GM18507 (cell line): ENCODE measurements around the gene NRG2.

Source experiments
- DNase-seq: peaks from one replicate; pipeline ENCODE4 v3.0.0; 2011; ENCODE audit warnings: low read depth; ENCODE audit not compliant: insufficient read length; ENCODE audit errors: extremely low spot score
- FAIRE-seq: peaks from 2 replicates; lab custom pipeline; 2011; peaks lifted over from hg19 to GRCh38; lab: Jason Lieb, UNC

NRG2 gene

GRCh38 chr5:139895647-139896046, 147.5 kb downstream of the NRG2 start:
- no peak for FAIRE-seq

DNA sequence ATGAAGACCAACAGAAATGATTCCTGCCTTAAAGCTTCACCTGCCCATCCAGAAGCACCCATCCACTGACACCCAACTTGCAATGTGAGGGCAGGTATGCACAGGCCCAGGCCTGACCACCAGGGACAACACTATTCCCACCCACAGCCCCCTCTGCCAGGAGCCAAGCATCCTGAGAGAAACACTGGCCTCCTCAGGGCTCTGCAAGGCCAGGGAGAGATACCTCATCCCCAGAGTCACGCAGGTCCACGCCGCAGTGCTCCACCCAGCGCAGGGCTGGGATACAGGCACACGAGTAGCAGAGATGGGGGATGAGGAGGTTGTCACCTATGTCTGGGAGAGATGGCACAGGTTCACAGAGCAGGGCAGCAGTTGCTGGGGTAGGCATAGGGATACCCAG, 148.1 kb downstream of the NRG2 start:
- FAIRE-seq (no peak), DNase-seq (no peak)

More at GRCh38 chr5:139895647-139896046, 147.5 kb downstream of the NRG2 start:
- DNase-seq, result no peak

DNA sequence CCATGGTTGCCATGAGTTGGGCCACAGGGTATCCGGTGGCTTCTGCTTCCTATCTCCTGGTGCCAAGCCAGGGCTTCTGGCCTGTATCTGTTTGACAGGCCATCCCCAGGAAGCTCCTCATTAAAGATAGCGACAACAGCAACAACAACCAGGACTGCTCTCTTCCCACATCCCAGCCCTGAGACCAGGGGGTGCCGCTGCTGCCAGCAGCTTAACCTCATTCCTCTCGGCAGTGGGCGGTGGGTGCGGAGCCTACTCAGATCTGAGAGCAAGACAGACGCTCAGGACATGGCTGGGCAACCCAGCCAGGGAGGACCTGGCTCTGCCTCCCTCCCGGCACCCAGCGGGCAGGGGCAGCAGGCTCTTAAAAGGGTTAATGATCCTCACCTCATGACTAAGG, 149.2 kb downstream of the NRG2 start:
- no peak for FAIRE-seq

GRCh38 chr5:139889410-139889809, 153.7 kb downstream of the NRG2 start:
- no peak for DNase-seq

More for the DNA sequence above, 149.2 kb downstream of the NRG2 start:
- no peak for DNase-seq

DNA sequence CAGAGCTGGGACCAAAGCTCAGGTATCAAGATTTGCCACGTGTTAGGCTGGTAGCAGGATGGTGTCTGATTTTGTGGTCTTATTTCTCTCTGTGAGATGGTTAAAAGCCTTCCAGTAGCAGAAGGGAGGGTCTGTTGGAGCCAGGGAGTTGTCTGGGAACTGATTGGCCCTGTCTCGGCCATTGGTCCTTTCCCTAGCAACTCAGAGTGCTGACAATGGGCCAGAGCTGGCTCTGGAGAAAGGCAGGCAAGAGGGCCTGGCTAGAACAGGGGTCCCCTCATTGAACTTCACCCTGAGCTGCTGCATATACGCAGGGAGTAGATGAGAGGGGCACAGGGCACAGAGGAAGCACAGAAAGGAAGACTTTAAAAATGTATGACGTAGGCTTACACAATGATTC, 154.7 kb downstream of the NRG2 start:
- DNase-seq, result no peak
- no peak for FAIRE-seq

More at GRCh38 chr5:139889410-139889809, 153.7 kb downstream of the NRG2 start:
- FAIRE-seq, result no peak

GRCh38 chr5:139886213-139886612, 156.9 kb downstream of the NRG2 start:
- no peak for DNase-seq
- FAIRE-seq, result no peak

DNA sequence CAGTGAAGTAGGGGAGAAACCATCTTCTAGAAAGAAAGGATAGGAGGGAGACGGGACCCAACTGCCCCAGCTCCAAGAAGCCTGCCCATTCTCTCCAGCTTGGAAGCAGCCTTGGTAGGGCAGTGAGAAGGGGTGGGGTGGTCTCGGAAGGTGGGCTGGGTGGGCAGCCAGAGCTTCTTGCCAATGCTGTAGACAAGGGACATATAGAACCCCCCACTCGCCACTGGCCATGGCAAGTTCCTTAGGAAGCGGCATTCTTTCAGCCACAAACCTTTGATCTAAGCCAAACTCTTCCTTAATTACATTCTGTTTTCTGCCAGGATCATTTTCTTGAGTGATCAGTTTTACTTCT, 157.3 kb downstream of the NRG2 start:
- no peak for FAIRE-seq

DNA sequence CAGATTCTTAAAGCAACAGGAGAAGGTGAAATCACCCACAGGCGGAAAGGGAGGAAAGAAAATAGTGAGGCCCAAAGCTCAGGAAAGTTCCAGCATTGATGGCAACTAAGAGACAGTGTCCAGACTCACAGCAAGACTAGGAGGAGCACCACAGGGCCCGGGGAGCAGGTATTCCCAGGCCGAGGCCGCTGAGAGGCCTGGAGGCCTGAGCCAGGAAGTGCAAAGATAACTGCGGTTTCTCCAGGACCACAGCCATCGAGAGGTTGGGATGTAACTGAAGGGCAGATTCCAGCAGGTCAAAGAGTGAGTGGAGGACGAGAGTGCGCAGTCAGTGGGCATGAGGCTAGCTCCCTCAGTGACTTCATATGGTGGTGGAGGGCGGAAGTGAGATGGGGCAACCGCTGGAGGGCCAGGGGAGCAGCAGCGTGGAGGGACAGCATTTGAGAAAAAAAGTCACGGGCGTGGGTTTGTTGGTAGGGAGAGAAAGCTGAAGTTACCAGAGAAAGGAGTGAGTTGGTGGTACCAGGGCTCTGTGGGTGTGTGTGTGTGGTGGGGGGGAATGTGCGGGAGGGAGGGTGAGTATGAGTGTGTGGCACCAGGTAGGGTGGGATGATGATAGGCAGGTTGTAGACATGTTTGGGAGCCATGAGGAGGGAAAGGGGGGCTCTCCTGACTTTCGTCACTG, 157.8 kb downstream of the NRG2 start:
- DNase-seq (no peak), FAIRE-seq (no peak)

More for the DNA sequence above, 157.3 kb downstream of the NRG2 start:
- DNase-seq, result no peak

GRCh38 chr5:139884734-139885133, 158.4 kb downstream of the NRG2 start:
- DNase-seq (no peak), FAIRE-seq (no peak)

- no peak for DNase-seq
- FAIRE-seq, result no peak
Observed at GRCh38 chr5:139884144-139884543, 159.0 kb downstream of the NRG2 start.

DNA sequence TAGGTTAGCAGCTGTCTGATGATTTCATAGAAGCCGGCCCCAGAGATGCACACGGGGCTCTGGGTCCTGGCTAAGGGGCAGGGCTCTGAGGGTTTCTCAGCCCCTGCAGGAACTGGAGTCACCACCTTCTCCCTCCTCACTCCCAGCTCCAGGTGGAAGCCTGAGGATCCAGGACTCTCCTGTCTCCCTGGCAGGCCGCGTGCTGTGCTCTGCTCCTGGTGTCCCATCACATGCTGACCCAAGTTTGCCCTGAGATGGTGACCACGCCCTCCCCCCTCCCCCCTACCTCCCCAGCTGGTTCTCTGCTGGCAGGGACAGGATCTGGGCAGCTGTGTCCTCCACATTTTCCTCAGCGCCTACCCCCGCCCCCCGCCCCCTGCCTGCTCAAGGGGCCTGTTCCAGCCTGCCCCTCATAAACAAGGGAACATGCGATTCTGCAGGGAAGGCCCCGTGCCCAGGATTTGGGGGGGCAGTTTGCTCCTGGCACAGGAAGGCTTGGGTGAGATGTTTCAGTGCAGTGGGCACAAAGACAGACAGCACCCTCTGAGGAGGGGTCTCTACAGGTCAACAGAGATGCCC, 160.0 kb downstream of the NRG2 start:
- no peak for FAIRE-seq
- no peak for DNase-seq

GRCh38 chr5:139882316-139882715, 160.8 kb downstream of the NRG2 start:
- DNase-seq, result no peak
- no peak for FAIRE-seq

DNA sequence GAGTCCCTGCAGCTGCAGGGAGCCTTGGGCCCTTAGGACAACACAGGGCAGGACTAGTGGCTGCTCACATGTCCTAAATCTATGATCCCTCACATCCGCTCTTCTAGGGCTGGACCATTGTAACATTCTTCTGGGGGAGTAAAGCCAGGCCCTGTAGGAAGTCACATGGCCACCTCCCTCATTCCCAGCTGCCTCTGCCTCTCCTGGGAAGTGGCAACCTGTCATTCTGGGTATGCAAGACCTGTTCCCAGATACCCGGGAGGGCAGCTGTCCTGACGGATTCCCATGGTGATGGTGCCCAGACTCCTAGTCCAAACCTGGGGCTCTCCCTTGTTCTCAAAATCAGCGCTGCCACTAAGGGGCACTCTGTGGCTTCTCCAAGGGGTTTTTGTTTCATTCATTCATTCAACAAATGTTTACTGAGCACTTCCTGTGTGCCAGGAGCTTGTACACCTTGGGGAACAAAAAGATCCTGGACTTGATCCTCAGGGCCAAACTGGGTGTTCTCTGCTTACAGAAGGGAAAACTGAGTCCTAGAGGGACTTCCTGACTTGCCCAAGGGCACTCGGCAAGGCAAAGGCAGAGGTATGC, 161.9 kb downstream of the NRG2 start:
- FAIRE-seq, result no peak

GRCh38 chr5:139880416-139881142, 162.5 kb downstream of the NRG2 start:
- no peak for FAIRE-seq
- DNase-seq, result no peak

More for the DNA sequence above, 161.9 kb downstream of the NRG2 start:
- DNase-seq, result no peak

DNA sequence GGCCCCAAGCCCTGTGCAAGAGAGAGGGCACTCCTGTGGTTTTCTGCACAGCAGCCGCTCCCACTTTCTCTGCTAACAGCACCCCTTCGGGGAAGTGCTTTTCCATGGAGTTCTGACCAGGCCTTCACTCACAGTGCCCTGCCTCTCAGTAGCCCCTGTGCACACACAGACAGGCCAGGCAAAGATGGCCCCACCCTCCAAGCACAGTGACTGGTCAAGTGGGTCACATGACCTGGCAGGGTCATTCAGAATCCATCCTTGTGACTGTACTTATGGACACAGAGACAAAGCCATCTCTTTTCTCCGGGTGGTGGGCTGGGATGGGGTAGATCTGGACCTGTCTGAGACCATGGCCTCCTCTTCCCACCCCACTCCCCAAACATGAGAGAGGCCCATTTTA, 165.0 kb downstream of the NRG2 start:
- DNase-seq, result no peak
- no peak for FAIRE-seq

- DNase-seq, result no peak
- FAIRE-seq, result no peak
Observed at GRCh38 chr5:139877129-139877597, 165.9 kb downstream of the NRG2 start.

DNA sequence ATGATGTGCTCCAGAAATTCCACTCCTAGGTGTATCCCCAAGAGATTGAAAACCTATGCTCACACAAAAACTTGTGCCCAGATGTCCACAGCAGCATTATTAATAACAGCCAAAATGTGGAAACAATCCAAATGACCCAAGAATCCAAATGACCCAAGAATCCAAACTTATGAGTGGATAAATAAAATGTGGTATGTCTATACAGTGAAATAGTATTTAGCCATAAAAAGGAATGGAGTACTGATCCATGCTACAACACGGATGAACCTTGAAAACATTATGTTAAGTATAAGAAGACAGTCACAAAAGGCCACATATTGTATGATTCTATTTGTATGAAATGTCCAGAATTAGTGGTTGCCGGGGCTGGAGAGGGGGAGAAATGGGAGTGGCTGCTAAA, 167.1 kb downstream of the NRG2 start:
- no peak for FAIRE-seq
- no peak for DNase-seq

DNA sequence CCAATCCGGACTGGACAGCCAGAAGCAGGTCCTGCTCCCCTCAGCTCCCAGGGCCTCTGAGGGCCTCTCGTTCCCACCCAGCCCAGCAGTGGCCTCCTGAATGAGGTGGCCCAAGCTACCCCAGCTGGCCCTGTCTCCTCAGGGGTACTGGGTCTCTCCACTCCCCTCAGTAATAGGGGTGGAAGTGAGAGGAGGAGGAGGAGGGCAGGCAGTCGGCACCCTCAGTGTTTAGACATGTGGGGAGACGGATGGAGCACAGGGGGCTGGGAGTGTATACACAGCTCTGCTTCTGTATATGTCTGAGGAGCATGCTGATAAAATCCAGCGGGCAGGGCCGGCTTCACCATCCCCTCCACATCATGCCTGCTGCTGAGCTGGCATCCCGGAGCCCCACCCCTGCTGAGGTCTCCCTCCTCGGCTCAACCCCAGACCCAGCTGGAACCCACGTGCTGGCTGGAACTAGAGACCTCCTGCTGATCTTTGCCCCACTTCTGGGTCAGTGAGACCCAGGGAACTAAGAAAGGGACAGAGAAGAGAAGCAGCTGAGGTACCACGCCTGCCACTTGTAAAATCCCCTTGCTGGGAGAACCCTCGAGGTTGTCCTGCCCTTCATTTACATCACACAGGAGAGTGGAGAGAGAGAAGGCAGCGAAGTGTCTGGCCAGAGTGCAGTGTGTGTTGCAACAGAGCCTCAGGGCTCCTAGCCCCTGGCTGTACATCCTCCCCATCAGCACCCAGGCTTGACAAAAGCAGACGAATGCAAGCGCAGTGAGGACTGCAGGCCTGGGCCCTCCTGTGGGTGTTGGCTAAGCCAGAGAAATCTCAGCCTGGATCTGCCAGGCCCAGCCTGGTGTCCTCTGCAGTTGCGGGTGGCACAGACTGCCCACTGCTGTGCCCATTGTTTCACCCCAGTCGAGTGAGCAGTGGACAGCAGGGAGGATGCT, 170.0 kb downstream of the NRG2 start:
- FAIRE-seq, result no peak
- DNase-seq, result no peak

- no peak for DNase-seq
- FAIRE-seq, result no peak
Observed at GRCh38 chr5:139872052-139872766, 170.9 kb downstream of the NRG2 start.
